ENCODE results near the gene ORMDL1.
"Not testable (repeated sequence)": the region's sequence is repeated elsewhere in the genome, so short reads cannot be mapped to it uniquely, and the experiment has no call there.

ORMDL1 gene

DNA sequence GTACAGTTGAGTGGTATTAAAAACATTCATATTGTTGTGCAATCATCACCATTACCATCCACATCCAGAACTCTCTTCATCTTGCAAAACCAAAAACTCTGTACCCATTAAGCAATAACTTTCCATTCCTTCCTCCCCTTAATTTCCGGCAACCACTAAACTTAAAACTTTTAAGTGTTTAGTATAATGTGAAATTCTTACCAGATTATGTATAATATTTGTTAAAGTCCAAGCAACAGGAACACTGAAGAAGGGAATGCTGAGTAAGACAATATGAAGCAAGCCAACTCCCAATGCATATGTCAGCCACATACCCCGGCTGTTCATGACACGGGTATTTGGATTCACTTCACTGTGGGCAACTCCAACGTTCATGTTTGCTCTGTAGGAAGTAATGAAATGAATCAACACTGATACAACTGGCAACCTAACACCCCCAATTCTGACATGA is 1.9 kb downstream of the ORMDL1 start:
- TF ChIP-seq, protein P1, sequence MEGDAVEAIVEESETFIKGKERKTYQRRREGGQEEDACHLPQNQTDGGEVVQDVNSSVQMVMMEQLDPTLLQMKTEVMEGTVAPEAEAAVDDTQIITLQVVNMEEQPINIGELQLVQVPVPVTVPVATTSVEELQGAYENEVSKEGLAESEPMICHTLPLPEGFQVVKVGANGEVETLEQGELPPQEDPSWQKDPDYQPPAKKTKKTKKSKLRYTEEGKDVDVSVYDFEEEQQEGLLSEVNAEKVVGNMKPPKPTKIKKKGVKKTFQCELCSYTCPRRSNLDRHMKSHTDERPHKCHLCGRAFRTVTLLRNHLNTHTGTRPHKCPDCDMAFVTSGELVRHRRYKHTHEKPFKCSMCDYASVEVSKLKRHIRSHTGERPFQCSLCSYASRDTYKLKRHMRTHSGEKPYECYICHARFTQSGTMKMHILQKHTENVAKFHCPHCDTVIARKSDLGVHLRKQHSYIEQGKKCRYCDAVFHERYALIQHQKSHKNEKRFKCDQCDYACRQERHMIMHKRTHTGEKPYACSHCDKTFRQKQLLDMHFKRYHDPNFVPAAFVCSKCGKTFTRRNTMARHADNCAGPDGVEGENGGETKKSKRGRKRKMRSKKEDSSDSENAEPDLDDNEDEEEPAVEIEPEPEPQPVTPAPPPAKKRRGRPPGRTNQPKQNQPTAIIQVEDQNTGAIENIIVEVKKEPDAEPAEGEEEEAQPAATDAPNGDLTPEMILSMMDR (IDR thresholded peaks at IDR 0.05; ENCODE audit: borderline replicate concordance, control extremely low read depth, extremely low read depth, insufficient read depth, missing control alignments), result no peak
- DNase-seq (ENCODE audit: low spot score), result no peak
- in situ Hi-C loops (cut with MboI; ENCODE audit: low sequenced_read_pairs, unreplicated experiment), result no loop called here

- TF ChIP-seq, protein P1 (IDR thresholded peaks at IDR 0.05; ENCODE audit: borderline replicate concordance, control extremely low read depth, extremely low read depth, insufficient read depth, missing control alignments), result no peak
- no peak for DNase-seq (ENCODE audit: low spot score)
- in situ Hi-C loops (cut with MboI; ENCODE audit: low sequenced_read_pairs, unreplicated experiment), result no loop called here
Measured at GRCh38 chr2:189772212-189772611, 11.9 kb downstream of the ORMDL1 start.

GRCh38 chr2:189770590-189771322 is 13.4 kb downstream of the ORMDL1 start:
- no peak for DNase-seq (ENCODE audit: low spot score)
- TF ChIP-seq, protein P1 (IDR thresholded peaks at IDR 0.05; ENCODE audit: borderline replicate concordance, control extremely low read depth, extremely low read depth, insufficient read depth, missing control alignments), result no peak
- in situ Hi-C loops (cut with MboI; ENCODE audit: low sequenced_read_pairs, unreplicated experiment), result no loop called here

DNA sequence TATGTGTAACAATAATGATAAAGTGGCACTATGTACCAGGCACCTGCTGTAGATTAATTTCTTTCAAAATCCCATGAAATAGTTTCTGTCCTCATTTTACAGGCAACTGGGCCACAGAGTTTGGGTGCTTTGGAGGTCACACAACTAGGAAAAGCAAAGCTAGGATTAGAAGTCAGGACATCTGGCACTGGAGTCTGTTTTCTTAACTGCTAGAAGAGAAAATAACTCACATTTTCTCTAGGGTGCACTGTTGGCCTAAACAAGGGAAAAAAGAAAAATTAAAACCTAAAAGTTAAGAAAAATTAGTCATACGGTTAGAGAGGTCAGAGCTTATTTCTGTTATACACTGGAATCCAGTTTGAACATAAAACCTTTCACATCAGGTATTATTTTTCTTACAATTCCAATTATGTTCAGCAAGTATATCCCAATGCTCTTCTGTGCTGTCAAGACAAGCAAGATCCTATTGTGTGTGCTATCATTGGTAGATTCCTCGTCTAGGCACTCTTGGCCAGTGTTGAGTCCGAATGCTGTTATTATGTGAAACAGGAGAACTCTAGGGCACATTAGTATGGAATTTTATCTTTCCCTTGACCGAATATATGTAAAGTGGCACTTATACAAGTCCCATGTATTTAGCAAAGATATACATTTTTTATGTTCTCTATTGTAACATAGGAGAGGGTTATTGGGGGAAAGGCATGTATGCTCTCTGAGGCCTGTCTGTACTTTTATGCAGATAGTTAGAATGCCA is 20.1 kb downstream of the ORMDL1 start:
- DNase-seq (ENCODE audit: low spot score), result no peak
- TF ChIP-seq, protein P1 (IDR thresholded peaks at IDR 0.05; ENCODE audit: borderline replicate concordance, control extremely low read depth, extremely low read depth, insufficient read depth, missing control alignments), result no peak
- in situ Hi-C loops (cut with MboI; ENCODE audit: low sequenced_read_pairs, unreplicated experiment), result no loop called here

GRCh38 chr2:189762551-189763298 is 21.4 kb downstream of the ORMDL1 start, which contains the start of gene OSGEPL1:
OSGEPL1 (minus strand) TSS chr2:189762792; CDS start chr2:189761640, 1,152 bp downstream.
- TF ChIP-seq, protein P1 (IDR thresholded peaks at IDR 0.05; ENCODE audit: borderline replicate concordance, control extremely low read depth, extremely low read depth, insufficient read depth, missing control alignments), result peak; percentile 51
- in situ Hi-C loops (cut with MboI; ENCODE audit: low sequenced_read_pairs, unreplicated experiment), result no loop called here
- DNase-seq (ENCODE audit: low spot score), result peak; percentile 75

- in situ Hi-C loops (cut with MboI; ENCODE audit: low sequenced_read_pairs, unreplicated experiment), result no loop called here
- TF ChIP-seq, protein P1 (IDR thresholded peaks at IDR 0.05; ENCODE audit: borderline replicate concordance, control extremely low read depth, extremely low read depth, insufficient read depth, missing control alignments), result no peak
- no peak for DNase-seq (ENCODE audit: low spot score)
Measured at GRCh38 chr2:189762229-189762550, 21.9 kb downstream of the ORMDL1 start.

DNA sequence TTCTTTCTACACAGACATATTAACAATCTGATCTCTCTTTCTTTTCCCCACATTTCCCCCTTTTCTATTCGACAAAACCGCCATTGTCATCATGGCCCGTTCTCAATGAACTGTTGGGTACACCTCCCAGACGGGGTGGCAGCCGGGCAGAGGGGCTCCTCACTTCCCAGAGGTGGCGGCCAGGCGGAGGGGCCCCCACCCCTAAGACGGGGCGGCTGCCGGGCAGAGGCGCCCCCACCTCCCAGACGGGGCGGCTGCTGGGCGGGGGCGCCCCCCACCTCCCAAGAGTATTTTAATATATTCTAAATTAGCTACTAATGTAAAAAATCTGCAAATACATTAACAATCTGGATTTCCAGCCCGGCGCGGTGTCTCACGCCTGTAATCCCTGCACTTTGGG is 24.0 kb downstream of the ORMDL1 start:
- in situ Hi-C loops (cut with MboI; ENCODE audit: low sequenced_read_pairs, unreplicated experiment); DNase-seq (ENCODE audit: low spot score): not testable (repeated sequence)
